Cerebellar cortex (tissue), 1 donor: ENCODE data around the gene PRKAR1B.

ENCODE experiments used
- DNase-seq: peaks from one replicate; pipeline ENCODE4 v3.0.0-alpha.2; 2015; ENCODE audit warnings: low spot score

PRKAR1B gene

GRCh38 chr7:586494-586893 is 140.6 kb downstream of the PRKAR1B start:
- DNase-seq: no peak

- DNase-seq: no peak
Observed at GRCh38 chr7:585873-586272, 141.2 kb downstream of the PRKAR1B start.

- no peak for DNase-seq
Observed at GRCh38 chr7:585229-585711, 141.8 kb downstream of the PRKAR1B start.

GRCh38 chr7:584820-585219 is 142.3 kb downstream of the PRKAR1B start:
- no peak for DNase-seq

- no peak for DNase-seq
Observed at GRCh38 chr7:584122-584465, 143.0 kb downstream of the PRKAR1B start.

GRCh38 chr7:583410-584121 is 143.5 kb downstream of the PRKAR1B start:
- no peak for DNase-seq

GRCh38 chr7:582931-583330 is 144.2 kb downstream of the PRKAR1B start:
- DNase-seq: no peak

GRCh38 chr7:582081-582835 is 144.8 kb downstream of the PRKAR1B start:
- no peak for DNase-seq

- no peak for DNase-seq
Observed at GRCh38 chr7:578386-578785, 148.7 kb downstream of the PRKAR1B start.

GRCh38 chr7:577741-578370 is 149.2 kb downstream of the PRKAR1B start:
- no peak for DNase-seq

GRCh38 chr7:577278-577665 is 149.8 kb downstream of the PRKAR1B start:
- no peak for DNase-seq

- no peak for DNase-seq
Observed at GRCh38 chr7:576524-577277, 150.4 kb downstream of the PRKAR1B start.

- no peak for DNase-seq
Observed at GRCh38 chr7:575425-576366, 151.4 kb downstream of the PRKAR1B start.

- DNase-seq: no peak
Observed at GRCh38 chr7:574661-575395, 152.3 kb downstream of the PRKAR1B start.

- DNase-seq: no peak
Observed at GRCh38 chr7:573933-574381, 153.1 kb downstream of the PRKAR1B start.

- DNase-seq: no peak
Observed at GRCh38 chr7:573269-573932, 153.7 kb downstream of the PRKAR1B start.

GRCh38 chr7:572416-573268 is 154.4 kb downstream of the PRKAR1B start:
- no peak for DNase-seq

- DNase-seq: no peak
Observed at GRCh38 chr7:571718-572415, 155.2 kb downstream of the PRKAR1B start.
